Peyer's patch (tissue), 4 donors: Measurements from ENCODE around the gene FRMD4A.

Experiments
- POLR2A ChIP-seq, 2 donors: fragments of 450-650 bp; IDR thresholded peaks; one replicate each; pipeline ENCODE4 v1.5.1; 2017; ENCODE audit warnings: antibody characterized with exemption in 2 of 2, mild to moderate bottlenecking in 2 of 2, moderate library complexity in 2 of 2
- TF ChIP-seq, protein P1 (sequence below), 6 experiments: fragments of 450-650 bp in 4 of 6; fragments of 200-600 bp in 2 of 6; sonication (generic) in 1 of 6; IDR thresholded peaks; one replicate each; pipeline ENCODE4 v1.5.1; 2017 to 2019; ENCODE audit warnings: antibody characterized with exemption in 6 of 6, mild to moderate bottlenecking in 3 of 6, moderate library complexity in 1 of 6

DNA sequence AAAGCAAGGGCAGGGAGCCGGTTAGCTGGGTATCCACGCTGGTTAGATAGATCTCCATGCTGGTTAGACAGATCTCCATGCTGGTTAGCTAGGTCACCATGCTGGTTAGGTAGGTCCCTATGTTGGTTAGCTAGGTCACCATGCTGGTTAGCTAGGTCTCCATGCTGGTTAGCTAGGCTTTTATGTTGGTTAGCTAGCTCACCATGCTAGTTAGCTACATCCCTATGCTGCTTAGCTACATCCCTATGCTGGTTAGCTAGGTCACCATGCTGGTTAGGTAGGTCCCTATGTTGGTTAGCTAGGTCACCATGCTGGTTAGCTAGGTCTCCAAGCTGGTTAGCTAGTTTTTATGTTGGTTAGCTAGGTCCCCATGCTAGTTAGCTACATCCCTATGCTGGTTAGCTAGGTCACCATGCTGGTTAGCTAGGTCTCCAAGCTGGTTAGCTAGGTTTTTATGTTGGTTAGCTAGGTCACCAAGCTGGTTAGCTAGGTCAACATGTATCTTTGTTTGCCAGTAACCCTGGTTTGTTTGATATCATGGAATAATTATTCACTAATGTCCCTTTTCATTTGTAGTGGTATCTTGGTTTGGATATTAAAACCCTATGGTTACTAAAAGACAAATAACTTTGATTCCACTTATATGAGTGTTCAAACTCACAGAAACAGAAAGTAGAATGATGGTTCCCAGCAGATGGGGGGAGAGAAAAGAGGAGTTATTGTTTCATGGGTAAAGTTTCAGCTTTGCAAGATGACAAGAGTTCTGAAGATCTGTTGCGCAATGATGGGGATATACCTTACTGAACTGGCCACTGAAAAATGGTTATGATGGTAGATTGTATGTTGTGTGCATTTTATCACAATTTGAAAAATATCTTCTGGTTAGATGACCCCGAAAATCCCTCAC, 607.7 kb downstream of the FRMD4A start:
- TF ChIP-seq, protein P1, sequence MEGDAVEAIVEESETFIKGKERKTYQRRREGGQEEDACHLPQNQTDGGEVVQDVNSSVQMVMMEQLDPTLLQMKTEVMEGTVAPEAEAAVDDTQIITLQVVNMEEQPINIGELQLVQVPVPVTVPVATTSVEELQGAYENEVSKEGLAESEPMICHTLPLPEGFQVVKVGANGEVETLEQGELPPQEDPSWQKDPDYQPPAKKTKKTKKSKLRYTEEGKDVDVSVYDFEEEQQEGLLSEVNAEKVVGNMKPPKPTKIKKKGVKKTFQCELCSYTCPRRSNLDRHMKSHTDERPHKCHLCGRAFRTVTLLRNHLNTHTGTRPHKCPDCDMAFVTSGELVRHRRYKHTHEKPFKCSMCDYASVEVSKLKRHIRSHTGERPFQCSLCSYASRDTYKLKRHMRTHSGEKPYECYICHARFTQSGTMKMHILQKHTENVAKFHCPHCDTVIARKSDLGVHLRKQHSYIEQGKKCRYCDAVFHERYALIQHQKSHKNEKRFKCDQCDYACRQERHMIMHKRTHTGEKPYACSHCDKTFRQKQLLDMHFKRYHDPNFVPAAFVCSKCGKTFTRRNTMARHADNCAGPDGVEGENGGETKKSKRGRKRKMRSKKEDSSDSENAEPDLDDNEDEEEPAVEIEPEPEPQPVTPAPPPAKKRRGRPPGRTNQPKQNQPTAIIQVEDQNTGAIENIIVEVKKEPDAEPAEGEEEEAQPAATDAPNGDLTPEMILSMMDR (IDR thresholded peaks at IDR 0.05), result no peak
- no peak for TF ChIP-seq POLR2A (IDR thresholded peaks at IDR 0.05)
